ENCODE measurements around the gene UGT1A10. TPM values are rescaled to one million over a fixed set of nuclear protein-coding genes. Genes with fewer than 3 reads are reported as not detected.
"Not testable (repeated sequence)": the region's sequence is repeated elsewhere in the genome, so short reads cannot be mapped to it uniquely, and the experiment has no call there.

UGT1A10 gene
- total RNA-seq, 1 experiment from 2014 or later, result not detected

GRCh38 chr2:233654501-233654900 lies 18.3 kb downstream of the UGT1A10 start:
- Histone ChIP-seq H3K9me3 (ENCODE audit: low read depth, low read length, poor library complexity, severe bottlenecking) (no peaks in the 10 kb centered on the region), H3K27me3 (replicated peaks; ENCODE audit: insufficient read depth, low read depth, low read length, poor library complexity) (no peaks in the 10 kb centered on the region), H3K4me1 (ENCODE audit: insufficient read depth, low read length, poor library complexity, severe bottlenecking) (no peaks in the 10 kb centered on the region), H3K4me3 (ENCODE audit: low read depth, low read length, poor library complexity, severe bottlenecking) (no peak overlapping the region), H3K27ac (ENCODE audit: low read depth, low read length, poor library complexity, severe bottlenecking) (no peak overlapping the region), H3K36me3 (ENCODE audit: insufficient read depth, low read length, poor library complexity, severe bottlenecking) (no peaks in the 10 kb centered on the region)
- no peak for TF ChIP-seq CTCF (conservative IDR thresholded peaks at IDR 0.05; ENCODE audit: low read depth, low read length)
- ChIA-PET CTCF (no interaction called here), POLR2A (ENCODE audit: low non-redundant PET) (no interaction called here)
- peak; percentile 12 for DNase-seq (ENCODE audit: low spot score)
- BruUV-seq (replicated peaks), result no TSS peak
- intact Hi-C loops (cut with micrococcal nuclease; ENCODE audit: unreplicated experiment), result no loop called here

GRCh38 chr2:233655043-233655442 lies 18.8 kb downstream of the UGT1A10 start:
- DNase-seq (ENCODE audit: low spot score), result no peak
- no peak overlapping the region for H3K4me3 ChIP-seq (ENCODE audit: low read depth, low read length, poor library complexity, severe bottlenecking)
- TF ChIP-seq EZH2 (IDR thresholded peaks at IDR 0.05; ENCODE audit: borderline replicate concordance, low read depth, low read length, poor library complexity, severe bottlenecking), result no peak
- TF ChIP-seq CTCF (conservative IDR thresholded peaks at IDR 0.05; ENCODE audit: low read depth, low read length), result no peak
- ChIA-PET POLR2A (ENCODE audit: low non-redundant PET) (no interaction called here), CTCF (no interaction called here)
- intact Hi-C loops (cut with micrococcal nuclease; ENCODE audit: unreplicated experiment), result no loop called here
- no peaks in the 10 kb centered on the region for H3K9me3 ChIP-seq (ENCODE audit: low read depth, low read length, poor library complexity, severe bottlenecking)
- no peaks in the 10 kb centered on the region for H3K36me3 ChIP-seq (ENCODE audit: insufficient read depth, low read length, poor library complexity, severe bottlenecking)
- H3K27ac ChIP-seq (ENCODE audit: low read depth, low read length, poor library complexity, severe bottlenecking), result no peak overlapping the region
- no TSS peak for BruUV-seq (replicated peaks)
- H3K4me1 ChIP-seq (ENCODE audit: insufficient read depth, low read length, poor library complexity, severe bottlenecking), result no peaks in the 10 kb centered on the region
- no peaks in the 10 kb centered on the region for H3K27me3 ChIP-seq (replicated peaks; ENCODE audit: insufficient read depth, low read depth, low read length, poor library complexity)

GRCh38 chr2:233655943-233656342 lies 19.7 kb downstream of the UGT1A10 start:
- H3K4me3 ChIP-seq (ENCODE audit: low read depth, low read length, poor library complexity, severe bottlenecking); H3K9me3 ChIP-seq (ENCODE audit: low read depth, low read length, poor library complexity, severe bottlenecking); H3K36me3 ChIP-seq (ENCODE audit: insufficient read depth, low read length, poor library complexity, severe bottlenecking); H3K4me1 ChIP-seq (ENCODE audit: insufficient read depth, low read length, poor library complexity, severe bottlenecking); H3K27ac ChIP-seq (ENCODE audit: low read depth, low read length, poor library complexity, severe bottlenecking); intact Hi-C loops (cut with micrococcal nuclease; ENCODE audit: unreplicated experiment); BruUV-seq (replicated peaks); CTCF ChIA-PET; POLR2A ChIA-PET (ENCODE audit: low non-redundant PET); DNase-seq (ENCODE audit: low spot score); H3K27me3 ChIP-seq (replicated peaks; ENCODE audit: insufficient read depth, low read depth, low read length, poor library complexity): not testable (repeated sequence)

GRCh38 chr2:233656443-233656842 lies 20.2 kb downstream of the UGT1A10 start:
- Histone ChIP-seq H3K4me3 (ENCODE audit: low read depth, low read length, poor library complexity, severe bottlenecking) (no peak overlapping the region), H3K36me3 (ENCODE audit: insufficient read depth, low read length, poor library complexity, severe bottlenecking) (no peaks in the 10 kb centered on the region), H3K4me1 (ENCODE audit: insufficient read depth, low read length, poor library complexity, severe bottlenecking) (no peaks in the 10 kb centered on the region), H3K27me3 (replicated peaks; ENCODE audit: insufficient read depth, low read depth, low read length, poor library complexity) (no peaks in the 10 kb centered on the region), H3K9me3 (ENCODE audit: low read depth, low read length, poor library complexity, severe bottlenecking) (no peaks in the 10 kb centered on the region), H3K27ac (ENCODE audit: low read depth, low read length, poor library complexity, severe bottlenecking) (no peak overlapping the region)
- intact Hi-C loops (cut with micrococcal nuclease; ENCODE audit: unreplicated experiment), result no loop called here
- ChIA-PET CTCF (no interaction called here), POLR2A (ENCODE audit: low non-redundant PET) (no interaction called here)
- BruUV-seq (replicated peaks), result no TSS peak
- no peak for DNase-seq (ENCODE audit: low spot score)
- TF ChIP-seq EZH2 (IDR thresholded peaks at IDR 0.05; ENCODE audit: borderline replicate concordance, low read depth, low read length, poor library complexity, severe bottlenecking) (no peak), CTCF (conservative IDR thresholded peaks at IDR 0.05; ENCODE audit: low read depth, low read length) (no peak)
